PFSK-1 (cell line): ENCODE measurements around the gene M6PR.

Source experiments
- FOXP2 ChIP-seq: optimal IDR thresholded peaks from 2 replicates; pipeline ENCODE3; 2011; ENCODE audit warnings: borderline replicate concordance, control low read depth, inconsistent platforms; ENCODE audit not compliant: insufficient read depth; ENCODE audit errors: extremely low read length, extremely low read depth
- POLR2AphosphoS5 ChIP-seq: IDR thresholded peaks from 2 replicates; pipeline ENCODE4 v1.6.1; 2012; ENCODE audit warnings: low read depth, mild to moderate bottlenecking, control low read depth, low read length, moderate library complexity
- REST ChIP-seq, 2 experiments: IDR thresholded peaks; 2 replicates each; pipeline versions ENCODE4 v1.6.1 to v1.8.0; 2011 to 2012; ENCODE audit warnings: low read depth in 2 of 2, low read length in 2 of 2, control low read depth in 1 of 2, inconsistent platforms in 1 of 2, mild to moderate bottlenecking in 1 of 2, moderate library complexity in 1 of 2; ENCODE audit not compliant: insufficient read depth in 1 of 2
- SIN3A ChIP-seq: IDR thresholded peaks from 2 replicates; pipeline ENCODE4 v1.6.1; 2012; ENCODE audit warnings: mild to moderate bottlenecking, low read length, moderate library complexity, borderline replicate concordance; ENCODE audit not compliant: insufficient read depth
- TAF1 ChIP-seq: IDR thresholded peaks from 2 replicates; pipeline ENCODE4 v1.6.1; 2012; ENCODE audit warnings: low read length, control low read depth, borderline replicate concordance; ENCODE audit not compliant: insufficient read depth

M6PR gene

GRCh38 chr12:8953773-8954402 is 4.4 kb upstream of the M6PR start:
- no peak for TF ChIP-seq SIN3A
- TF ChIP-seq POLR2AphosphoS5: no peak
- no peak for TF ChIP-seq FOXP2

GRCh38 chr12:8951744-8952143 is 2.3 kb upstream of the M6PR start:
- TF ChIP-seq POLR2AphosphoS5 (no peak), FOXP2 (no peak), REST (IDR thresholded peaks at IDR 0.05; ENCODE audit: insufficient read depth in 1 of 2, low read depth in 2 of 2, low read length in 2 of 2) (no peak), TAF1 (no peak), SIN3A (no peak)

DNA sequence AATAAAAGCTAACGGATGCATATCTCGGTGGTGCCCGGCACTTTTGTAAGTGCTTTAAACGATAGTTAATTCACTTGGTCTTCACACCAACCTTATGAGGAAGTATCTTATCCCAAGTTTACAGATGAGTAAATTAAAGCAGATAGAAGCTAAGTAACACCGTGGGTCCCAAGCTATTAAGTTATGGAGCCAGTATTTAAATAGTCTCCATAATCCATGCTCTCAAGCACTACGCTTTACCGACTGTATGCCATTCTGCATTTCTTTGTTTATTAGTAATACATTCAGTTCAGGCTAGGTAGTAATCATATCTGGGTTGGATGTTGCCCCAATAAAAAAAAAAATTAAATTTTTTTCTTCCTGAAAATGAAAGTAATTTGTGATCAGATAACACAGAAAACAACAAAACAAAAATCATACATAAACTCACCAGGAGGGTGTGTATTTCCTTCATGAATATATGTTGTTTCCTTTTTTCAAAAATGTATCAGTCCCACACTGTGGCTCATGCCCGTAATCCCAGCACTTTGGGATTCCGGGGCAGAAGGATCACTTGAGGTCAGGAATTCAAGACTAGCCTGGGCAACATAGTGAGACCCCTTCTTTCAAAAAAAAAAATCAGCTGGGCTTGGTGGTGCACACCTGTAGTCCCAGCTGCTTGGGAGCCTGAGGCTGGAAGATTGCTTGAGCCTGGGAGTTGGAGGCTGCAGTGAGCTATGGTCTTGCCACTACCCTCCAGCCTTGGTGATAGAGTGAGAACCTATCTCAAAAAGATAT is 1.4 kb upstream of the M6PR start:
- TF ChIP-seq SIN3A: no peak
- no peak for TF ChIP-seq REST (IDR thresholded peaks at IDR 0.05; ENCODE audit: insufficient read depth in 1 of 2, low read depth in 2 of 2, low read length in 2 of 2)
- TF ChIP-seq TAF1: no peak
- no peak for TF ChIP-seq POLR2AphosphoS5
- no peak for TF ChIP-seq FOXP2

DNA sequence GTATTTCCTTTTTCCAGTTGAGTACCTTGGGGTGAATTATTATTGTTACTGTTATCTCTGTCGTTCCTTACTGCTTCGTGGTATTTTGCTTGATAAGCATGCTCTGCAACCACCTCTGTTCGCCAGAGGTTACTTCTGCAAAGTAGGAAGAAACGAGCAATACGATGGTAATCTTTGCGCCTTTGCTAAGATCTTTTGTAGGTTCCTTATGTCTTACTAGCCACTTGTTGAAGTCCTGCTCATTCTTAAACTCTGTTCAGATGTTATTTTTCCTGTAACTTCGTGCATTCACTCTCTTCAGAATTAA is 729 bp upstream of the M6PR start:
- TF ChIP-seq TAF1: no peak
- no peak for TF ChIP-seq FOXP2
- TF ChIP-seq SIN3A: no peak

DNA sequence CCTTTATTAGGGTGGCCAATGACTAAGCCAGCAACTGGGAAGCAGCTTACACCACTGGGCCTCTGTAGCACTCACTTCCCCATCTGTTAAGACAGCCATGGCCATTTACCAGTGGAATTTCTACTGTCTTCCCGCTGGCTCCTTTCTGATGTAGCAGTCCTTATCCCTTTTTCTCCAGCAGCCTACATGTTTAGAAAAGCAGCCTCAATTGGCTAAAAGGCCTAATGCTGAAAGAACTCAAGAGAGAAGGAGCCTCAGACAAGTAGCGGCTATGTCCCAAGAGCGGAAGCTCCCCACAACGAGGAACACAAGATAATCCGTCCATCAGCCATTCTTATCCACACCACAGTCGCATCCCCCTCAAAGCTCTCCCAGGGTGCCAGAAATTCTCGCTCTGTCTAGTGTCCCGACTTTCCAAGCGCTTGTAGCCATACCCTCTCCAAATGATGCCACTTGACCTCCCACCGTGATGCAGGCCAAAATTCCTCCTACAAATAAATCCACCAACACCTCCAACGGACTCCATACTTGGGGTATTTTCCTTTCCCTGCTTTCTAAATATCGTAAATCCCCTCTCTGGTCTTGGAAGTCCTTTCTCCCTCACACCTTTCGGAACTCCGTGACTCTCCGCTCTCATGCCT is 624 bp downstream of the M6PR start:
- no peak for TF ChIP-seq POLR2AphosphoS5
- TF ChIP-seq FOXP2: no peak
- TF ChIP-seq TAF1: no peak
- no peak for TF ChIP-seq REST (IDR thresholded peaks at IDR 0.05; ENCODE audit: insufficient read depth in 1 of 2, low read depth in 2 of 2, low read length in 2 of 2)

DNA sequence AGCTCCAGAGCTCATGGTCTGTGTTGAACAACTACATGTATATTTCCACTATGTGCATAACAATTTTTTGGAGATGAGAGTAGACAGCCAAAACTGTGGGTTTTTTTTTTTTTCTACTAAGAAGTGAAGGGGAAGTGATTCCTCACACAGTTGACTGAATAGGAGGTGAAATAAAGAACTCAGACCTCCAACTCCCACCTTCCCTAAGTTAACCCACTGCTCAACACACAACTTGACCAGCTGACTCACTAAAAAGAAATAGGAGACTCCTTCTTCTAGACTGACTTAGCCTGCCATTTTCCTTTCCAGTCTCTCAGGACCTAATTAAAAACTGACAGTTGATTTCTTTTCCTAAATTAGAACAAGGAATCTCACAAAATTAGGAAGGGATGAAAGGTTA is 1.7 kb downstream of the M6PR start:
- TF ChIP-seq REST (IDR thresholded peaks at IDR 0.05; ENCODE audit: insufficient read depth in 1 of 2, low read depth in 2 of 2, low read length in 2 of 2): no peak
- TF ChIP-seq SIN3A: no peak
